Pericardium fibroblast (primary cell): ENCODE data around the gene CARD19. TPM values are rescaled to one million over a fixed set of nuclear protein-coding genes. Genes with fewer than 3 reads are reported as not detected.

Source experiments
- total RNA-seq: library from RNA; depleted of rRNA; stranded (reverse); fragments of >200 nt; gene quantifications from 2 replicates; pipeline ENCODE4 v1.2.3, GENCODE V29; 2015

Gene CARD19
- 55.8 and 89.2 TPM in 2 replicates for total RNA-seq

GRCh38 chr9:93096131-93096802 is at the start of gene CARD19:
Gene CARD19 (plus strand): TSS chr9:93096217. CDS start chr9:93096346, 129 bp downstream.

GRCh38 chr9:93058355-93059010 is 37.5 kb upstream of the CARD19 start, which contains the start of gene SUSD3:
Gene SUSD3 (plus strand): TSS chr9:93058701. CDS start chr9:93058743, 42 bp downstream.

GRCh38 chr9:93134015-93134739 is 38.2 kb downstream of the CARD19 start, which contains the start of gene NINJ1:
Gene NINJ1 (minus strand): TSS chr9:93134251. CDS start chr9:93134217, 34 bp downstream.

Other genes starting within 250 kb of the CARD19 start
- 3.3 and 4.8 TPM in 2 replicates for gene ZNF484, start 218.2 kb upstream of the CARD19 start, total RNA-seq
- gene FGD3, start 148.7 kb upstream of the CARD19 start, total RNA-seq: not detected in 2 replicates
- gene SUSD3, start 37.5 kb upstream of the CARD19 start, total RNA-seq: 3.7 and 8.6 TPM in 2 replicates
- 22.3 and 35.7 TPM in 2 replicates for gene NINJ1, start 38.0 kb downstream of the CARD19 start, total RNA-seq
- not detected in 2 replicates for gene WNK2, start 87.9 kb downstream of the CARD19 start, total RNA-seq